ENCODE measurements around the gene PA2G4. TPM values are rescaled to one million over a fixed set of nuclear protein-coding genes. Genes with fewer than 3 reads are reported as not detected.

Gene PA2G4
- total RNA-seq, 4 donors from 2014 or later = 79.6 to 104 (median 93.5) TPM

- no peaks in the 10 kb centered on the region for H3K9me3 ChIP-seq
- peaks cover 0 to 34% (median 19%) of the 10 kb centered on the region in 4 donors for H3K4me1 ChIP-seq
- TF ChIP-seq POLR2A (IDR thresholded peaks at IDR 0.05) (no peak), CTCF (IDR thresholded peaks at IDR 0.05) (no peak), EP300 (IDR thresholded peaks at IDR 0.05) (no peak)
- 0 to 1% methylated on average over 39 of the region's 40 CpGs for WGBS, 2 donors
- peak overlapping the region; percentile 53 to 96 (median 59) for H3K4me3 ChIP-seq
- peaks cover 4 to 51% (median 24%) of the 10 kb centered on the region in 3 donors for H3K36me3 ChIP-seq
- no peak for DNase-seq (ENCODE audit: low spot score in 2 of 2)
- H3K27ac ChIP-seq = peak overlapping the region in 3 of 4 donors; percentile 85 to 95 (median 87)
- H3K27me3 ChIP-seq = no peaks in the 10 kb centered on the region
Measured at GRCh38 chr12:56104815-56105608, 653 bp downstream of the PA2G4 start.

- H3K27ac ChIP-seq = peak overlapping the region in 3 of 4 donors; percentile 85 to 95 (median 87)
- peaks cover 8 to 52% (median 29%) of the 10 kb centered on the region in 3 donors for H3K36me3 ChIP-seq
- no peak for TF ChIP-seq POLR2A (IDR thresholded peaks at IDR 0.05)
- no peak for TF ChIP-seq EP300 (IDR thresholded peaks at IDR 0.05)
- no peak for TF ChIP-seq CTCF (IDR thresholded peaks at IDR 0.05)
- no peak for DNase-seq (ENCODE audit: low spot score in 2 of 2)
- peak overlapping the region; percentile 53 to 96 (median 59) for H3K4me3 ChIP-seq
- H3K4me1 ChIP-seq = peaks cover 0 to 34% (median 19%) of the 10 kb centered on the region in 4 donors
- WGBS, 2 donors = 20 to 31% methylated on average over 2 of the region's 2 CpGs
- no peaks in the 10 kb centered on the region for H3K9me3 ChIP-seq
- no peaks in the 10 kb centered on the region for H3K27me3 ChIP-seq
Measured at GRCh38 chr12:56105609-56105902, 1.2 kb downstream of the PA2G4 start.

- no peaks in the 10 kb centered on the region for H3K9me3 ChIP-seq
- no peak overlapping the region for H3K27ac ChIP-seq
- 87 to 94% methylated on average over 3 of the region's 3 CpGs for WGBS, 2 donors
- H3K27me3 ChIP-seq = no peaks in the 10 kb centered on the region
- peaks cover 8 to 56% (median 44%) of the 10 kb centered on the region in 3 donors for H3K36me3 ChIP-seq
- peaks cover 0 to 34% (median 19%) of the 10 kb centered on the region in 4 donors for H3K4me1 ChIP-seq
- TF ChIP-seq CTCF (IDR thresholded peaks at IDR 0.05) (no peak), POLR2A (IDR thresholded peaks at IDR 0.05) (no peak), EP300 (IDR thresholded peaks at IDR 0.05) (no peak)
- no peak for DNase-seq (ENCODE audit: low spot score in 2 of 2)
- H3K4me3 ChIP-seq = no peak overlapping the region
Measured at GRCh38 chr12:56107242-56107641, 2.9 kb downstream of the PA2G4 start.

- no peaks in the 10 kb centered on the region for H3K27me3 ChIP-seq
- H3K9me3 ChIP-seq = no peaks in the 10 kb centered on the region
- H3K4me1 ChIP-seq = peaks cover 0 to 22% (median 10%) of the 10 kb centered on the region in 4 donors
- TF ChIP-seq EP300 (IDR thresholded peaks at IDR 0.05) = no peak
- no peak for TF ChIP-seq CTCF (IDR thresholded peaks at IDR 0.05)
- no peak for TF ChIP-seq POLR2A (IDR thresholded peaks at IDR 0.05)
- DNase-seq (ENCODE audit: low spot score in 2 of 2) = no peak
- WGBS, 2 donors = 93 to 97% methylated on average over 5 of the region's 5 CpGs
- H3K4me3 ChIP-seq = no peak overlapping the region
- H3K36me3 ChIP-seq = peaks cover 8 to 75% (median 44%) of the 10 kb centered on the region in 3 donors
- no peak overlapping the region for H3K27ac ChIP-seq
Measured at GRCh38 chr12:56110571-56110970, 6.2 kb downstream of the PA2G4 start.

- Histone ChIP-seq H3K9me3 (no peaks in the 10 kb centered on the region), H3K36me3 (peaks cover 8 to 50% (median 29%) of the 10 kb centered on the region in 3 donors), H3K4me1 (peaks cover 0 to 14% (median 5%) of the 10 kb centered on the region in 4 donors), H3K27ac (peak overlapping the region in 2 of 4 donors; percentile 33 to 94), H3K4me3 (no peak overlapping the region), H3K27me3 (no peaks in the 10 kb centered on the region)
- no peak for DNase-seq (ENCODE audit: low spot score in 2 of 2)
- no peak for TF ChIP-seq CTCF (IDR thresholded peaks at IDR 0.05)
- WGBS, 2 donors = 90 to 94% methylated on average over 1 of the region's 1 CpG
Measured at GRCh38 chr12:56114084-56114483, 9.7 kb downstream of the PA2G4 start.

All from tibial nerve (tissue), 4 donors.